ENCODE data around the gene WDR88.
"Not testable (repeated sequence)": the region's sequence is repeated elsewhere in the genome, so short reads cannot be mapped to it uniquely, and the experiment has no call there.

The WDR88 gene

DNA sequence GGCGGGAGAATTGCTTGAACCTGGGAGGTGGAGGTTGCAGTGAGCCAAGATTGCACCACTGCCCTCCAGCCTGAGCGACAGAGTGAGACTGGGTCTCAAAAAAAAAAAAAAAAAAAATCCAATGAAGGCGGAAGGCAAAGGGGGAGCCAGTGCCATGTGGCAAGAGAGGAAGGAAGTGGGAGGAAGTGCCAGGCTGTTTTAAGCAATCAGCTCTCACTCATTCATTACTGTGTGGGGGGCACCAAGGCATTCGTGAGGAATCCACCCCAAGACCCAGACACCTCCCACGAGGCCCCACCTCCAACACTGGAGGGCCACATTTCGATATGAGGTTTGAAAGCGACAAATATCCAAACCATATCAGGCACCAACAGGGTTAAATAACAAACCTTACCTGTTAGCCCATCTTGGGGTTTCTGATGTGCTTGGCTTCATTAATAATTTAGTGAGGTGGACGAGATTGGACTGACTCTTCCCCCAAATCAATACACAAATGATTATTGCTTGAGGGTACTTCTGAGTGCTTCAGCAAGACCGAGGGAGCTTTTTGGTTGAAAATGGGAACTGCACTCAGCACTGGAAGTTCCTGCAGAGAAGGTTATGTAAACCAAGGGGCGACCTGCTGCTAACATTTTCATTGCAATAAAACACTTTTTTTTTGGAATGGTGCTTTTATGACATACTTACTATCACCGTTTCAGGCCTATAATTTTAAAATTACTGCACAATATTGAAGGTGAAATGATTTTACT is 54.7 kb downstream of the WDR88 start:
- peak; percentile 80 to 85 for DNase-seq (ENCODE audit: low read depth in 1 of 2, low spot score in 1 of 2)
- TF ChIP-seq POLR2AphosphoS5 (IDR thresholded peaks at IDR 0.05; ENCODE audit: low read depth) (peak; percentile 60), GABPA (IDR thresholded peaks at IDR 0.05; ENCODE audit: low read depth) (0 out of 2 replicates have a peak, but pooled peaks have one; percentile 39), SPI1 (IDR thresholded peaks at IDR 0.05; ENCODE audit: borderline replicate concordance, low read depth) (peak; percentile 90)
- TF ChIP-seq, protein P1, sequence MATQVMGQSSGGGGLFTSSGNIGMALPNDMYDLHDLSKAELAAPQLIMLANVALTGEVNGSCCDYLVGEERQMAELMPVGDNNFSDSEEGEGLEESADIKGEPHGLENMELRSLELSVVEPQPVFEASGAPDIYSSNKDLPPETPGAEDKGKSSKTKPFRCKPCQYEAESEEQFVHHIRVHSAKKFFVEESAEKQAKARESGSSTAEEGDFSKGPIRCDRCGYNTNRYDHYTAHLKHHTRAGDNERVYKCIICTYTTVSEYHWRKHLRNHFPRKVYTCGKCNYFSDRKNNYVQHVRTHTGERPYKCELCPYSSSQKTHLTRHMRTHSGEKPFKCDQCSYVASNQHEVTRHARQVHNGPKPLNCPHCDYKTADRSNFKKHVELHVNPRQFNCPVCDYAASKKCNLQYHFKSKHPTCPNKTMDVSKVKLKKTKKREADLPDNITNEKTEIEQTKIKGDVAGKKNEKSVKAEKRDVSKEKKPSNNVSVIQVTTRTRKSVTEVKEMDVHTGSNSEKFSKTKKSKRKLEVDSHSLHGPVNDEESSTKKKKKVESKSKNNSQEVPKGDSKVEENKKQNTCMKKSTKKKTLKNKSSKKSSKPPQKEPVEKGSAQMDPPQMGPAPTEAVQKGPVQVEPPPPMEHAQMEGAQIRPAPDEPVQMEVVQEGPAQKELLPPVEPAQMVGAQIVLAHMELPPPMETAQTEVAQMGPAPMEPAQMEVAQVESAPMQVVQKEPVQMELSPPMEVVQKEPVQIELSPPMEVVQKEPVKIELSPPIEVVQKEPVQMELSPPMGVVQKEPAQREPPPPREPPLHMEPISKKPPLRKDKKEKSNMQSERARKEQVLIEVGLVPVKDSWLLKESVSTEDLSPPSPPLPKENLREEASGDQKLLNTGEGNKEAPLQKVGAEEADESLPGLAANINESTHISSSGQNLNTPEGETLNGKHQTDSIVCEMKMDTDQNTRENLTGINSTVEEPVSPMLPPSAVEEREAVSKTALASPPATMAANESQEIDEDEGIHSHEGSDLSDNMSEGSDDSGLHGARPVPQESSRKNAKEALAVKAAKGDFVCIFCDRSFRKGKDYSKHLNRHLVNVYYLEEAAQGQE (IDR thresholded peaks at IDR 0.05; ENCODE audit: insufficient replicate concordance, low read depth) = no peak
- TF ChIP-seq, protein P2, sequence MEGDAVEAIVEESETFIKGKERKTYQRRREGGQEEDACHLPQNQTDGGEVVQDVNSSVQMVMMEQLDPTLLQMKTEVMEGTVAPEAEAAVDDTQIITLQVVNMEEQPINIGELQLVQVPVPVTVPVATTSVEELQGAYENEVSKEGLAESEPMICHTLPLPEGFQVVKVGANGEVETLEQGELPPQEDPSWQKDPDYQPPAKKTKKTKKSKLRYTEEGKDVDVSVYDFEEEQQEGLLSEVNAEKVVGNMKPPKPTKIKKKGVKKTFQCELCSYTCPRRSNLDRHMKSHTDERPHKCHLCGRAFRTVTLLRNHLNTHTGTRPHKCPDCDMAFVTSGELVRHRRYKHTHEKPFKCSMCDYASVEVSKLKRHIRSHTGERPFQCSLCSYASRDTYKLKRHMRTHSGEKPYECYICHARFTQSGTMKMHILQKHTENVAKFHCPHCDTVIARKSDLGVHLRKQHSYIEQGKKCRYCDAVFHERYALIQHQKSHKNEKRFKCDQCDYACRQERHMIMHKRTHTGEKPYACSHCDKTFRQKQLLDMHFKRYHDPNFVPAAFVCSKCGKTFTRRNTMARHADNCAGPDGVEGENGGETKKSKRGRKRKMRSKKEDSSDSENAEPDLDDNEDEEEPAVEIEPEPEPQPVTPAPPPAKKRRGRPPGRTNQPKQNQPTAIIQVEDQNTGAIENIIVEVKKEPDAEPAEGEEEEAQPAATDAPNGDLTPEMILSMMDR (IDR thresholded peaks at IDR 0.05; ENCODE audit: insufficient read depth, low read length) = no peak
- peak overlapping the region; percentile 75 for H3K27ac ChIP-seq (replicated peaks)
- no peak overlapping the region; the same call in 1 of the 2 replicates for H3K4me3 ChIP-seq (replicated peaks; ENCODE audit: insufficient read depth, low read length)
- no peaks in the 10 kb centered on the region for H3K27me3 ChIP-seq (ENCODE audit: insufficient read depth, poor library complexity, severe bottlenecking)

DNA sequence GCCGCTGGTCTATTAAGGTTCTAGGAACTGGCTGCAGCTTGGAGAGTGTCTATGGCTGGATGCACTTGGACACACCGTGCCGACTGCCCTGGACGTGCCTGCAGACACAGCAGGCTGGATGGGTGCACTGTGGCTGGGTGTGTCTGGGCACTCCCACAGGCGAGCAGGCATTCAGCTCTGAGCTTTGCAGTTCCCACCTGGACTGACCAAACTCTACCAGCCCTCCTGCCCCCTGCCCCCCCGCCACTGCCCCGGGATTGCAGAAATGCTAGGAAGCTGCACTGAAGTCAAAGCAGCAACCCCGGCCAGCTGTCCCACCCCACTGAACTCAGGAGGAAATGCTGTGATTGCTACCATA is 55.2 kb downstream of the WDR88 start:
- Histone ChIP-seq H3K27ac (replicated peaks) (peak overlapping the region; percentile 75), H3K4me3 (replicated peaks; ENCODE audit: insufficient read depth, low read length) (peak overlapping the region; percentile 18; the same call in 1 of the 2 replicates), H3K27me3 (ENCODE audit: insufficient read depth, poor library complexity, severe bottlenecking) (no peaks in the 10 kb centered on the region)
- DNase-seq (ENCODE audit: low read depth in 1 of 2, low spot score in 1 of 2) = peak in 1 of 2 experiments; percentile 80
- TF ChIP-seq SPI1 (IDR thresholded peaks at IDR 0.05; ENCODE audit: borderline replicate concordance, low read depth) = no peak
- TF ChIP-seq, protein P1 (IDR thresholded peaks at IDR 0.05; ENCODE audit: insufficient replicate concordance, low read depth) = no peak
- TF ChIP-seq POLR2AphosphoS5 (IDR thresholded peaks at IDR 0.05; ENCODE audit: low read depth) = no peak
- no peak for TF ChIP-seq GABPA (IDR thresholded peaks at IDR 0.05; ENCODE audit: low read depth)
- TF ChIP-seq, protein P2 (IDR thresholded peaks at IDR 0.05; ENCODE audit: insufficient read depth, low read length) = no peak

DNA sequence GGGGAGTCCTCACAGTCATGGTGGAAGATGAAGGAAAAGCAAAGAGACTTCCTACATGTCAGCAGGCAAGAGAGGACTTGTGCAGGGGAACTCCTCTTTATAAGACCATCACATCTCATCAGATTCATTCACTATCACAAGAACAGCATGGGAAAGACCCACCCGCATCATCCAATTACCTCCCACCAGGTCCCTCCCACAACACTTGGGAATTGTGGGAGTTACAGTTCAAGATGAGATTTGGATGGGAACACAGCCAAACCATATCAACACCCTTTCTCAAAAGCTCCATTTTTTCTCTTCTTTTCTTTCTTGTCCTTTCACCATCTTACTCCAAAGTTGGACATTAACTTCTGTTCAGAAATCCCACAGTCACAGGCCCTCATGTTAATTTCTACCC is 57.5 kb downstream of the WDR88 start:
- DNase-seq (ENCODE audit: low read depth in 1 of 2, low spot score in 1 of 2) = no peak
- no peak overlapping the region for H3K27ac ChIP-seq (replicated peaks)
- TF ChIP-seq, protein P2 (IDR thresholded peaks at IDR 0.05; ENCODE audit: insufficient read depth, low read length) = no peak
- no peak for TF ChIP-seq SPI1 (IDR thresholded peaks at IDR 0.05; ENCODE audit: borderline replicate concordance, low read depth)
- TF ChIP-seq POLR2AphosphoS5 (IDR thresholded peaks at IDR 0.05; ENCODE audit: low read depth) = no peak
- TF ChIP-seq GABPA (IDR thresholded peaks at IDR 0.05; ENCODE audit: low read depth) = no peak
- TF ChIP-seq, protein P1 (IDR thresholded peaks at IDR 0.05; ENCODE audit: insufficient replicate concordance, low read depth) = no peak
- H3K4me3 ChIP-seq (replicated peaks; ENCODE audit: insufficient read depth, low read length) = no peak overlapping the region
- H3K27me3 ChIP-seq (ENCODE audit: insufficient read depth, poor library complexity, severe bottlenecking) = no peaks in the 10 kb centered on the region

DNA sequence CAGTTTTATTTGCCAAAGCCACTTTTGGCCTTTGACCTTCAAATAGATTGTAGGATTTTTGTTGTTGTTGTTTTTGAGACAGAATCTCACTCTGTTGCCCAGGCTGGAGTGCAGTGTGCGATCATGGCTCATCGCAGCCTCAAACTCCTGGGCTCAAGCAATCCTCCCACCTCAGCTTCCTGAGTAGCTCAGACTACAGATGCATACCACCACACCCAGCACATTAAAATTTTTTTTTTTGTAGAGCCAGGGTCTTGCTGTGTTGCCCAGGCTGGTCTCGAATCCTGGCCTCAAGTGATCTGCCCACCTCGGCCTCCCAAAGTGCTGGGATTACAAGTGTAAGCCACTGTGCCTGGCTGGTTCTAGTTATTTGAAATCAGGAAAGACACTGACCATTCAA is 59.2 kb downstream of the WDR88 start:
- not testable (repeated sequence) for DNase-seq (ENCODE audit: low read depth in 1 of 2, low spot score in 1 of 2); H3K27me3 ChIP-seq (ENCODE audit: insufficient read depth, poor library complexity, severe bottlenecking); H3K4me3 ChIP-seq (replicated peaks; ENCODE audit: insufficient read depth, low read length); H3K27ac ChIP-seq (replicated peaks)
